Measurements from ENCODE around the gene SCN8A. TPM values are rescaled to one million over a fixed set of nuclear protein-coding genes. Genes with fewer than 3 reads are reported as not detected.
A peak's percentile ranks its signal among the peaks of the same experiment; 100 is the strongest.
"Not testable (repeated sequence)": the region's sequence is repeated elsewhere in the genome, so short reads cannot be mapped to it uniquely, and the experiment has no call there.

SCN8A gene
- 2.7 to 3.2 TPM (median 2.7 TPM) in 3 replicates for total RNA-seq

- Mint-ChIP-seq H3K27ac (no peak within 1 kb of the TSS), H3K36me3 (no peaks in the 10 kb centered on the region), H3K9me3 (no peaks in the 10 kb centered on the region), H3K27me3 (ENCODE audit: low read depth) (peaks cover 56% of the 10 kb centered on the region), H3K4me3 (peak within 1 kb of the TSS; percentile 78), H3K4me1 (peaks cover 14% of the 10 kb centered on the region)
- DNase-seq (ENCODE audit: low spot score in 2 of 2, unreplicated experiment in 2 of 2): peak; percentile 48 to 70
- no peak for TF ChIP-seq CTCF (IDR thresholded peaks at IDR 0.05; ENCODE audit: unreplicated experiment)
These were observed at the start of gene SCN8A for GRCh38 chr12:51591016-51591901. Gene SCN8A (plus strand): TSS chr12:51591233. CDS start chr12:51662818, 71,585 bp downstream.

- peaks cover 5% of the 10 kb centered on the region for H3K27me3 Mint-ChIP-seq (ENCODE audit: low read depth)
These were observed 44.9 kb upstream of the SCN8A start for GRCh38 chr12:51546097-51546496.

GRCh38 chr12:51547606-51548005, 43.4 kb upstream of the SCN8A start:
- Mint-ChIP-seq H3K27me3 (ENCODE audit: low read depth) (peaks cover 9% of the 10 kb centered on the region), H3K36me3 (no peaks in the 10 kb centered on the region), H3K27ac (no peak overlapping the region), H3K4me3 (no peak overlapping the region), H3K4me1 (no peaks in the 10 kb centered on the region), H3K9me3 (peaks cover 3% of the 10 kb centered on the region)
- DNase-seq (ENCODE audit: low spot score in 2 of 2, unreplicated experiment in 2 of 2): no peak
- TF ChIP-seq CTCF (IDR thresholded peaks at IDR 0.05; ENCODE audit: unreplicated experiment): no peak

More at GRCh38 chr12:51546097-51546496, 44.9 kb upstream of the SCN8A start:
- H3K36me3 Mint-ChIP-seq: no peaks in the 10 kb centered on the region
- no peak for TF ChIP-seq CTCF (IDR thresholded peaks at IDR 0.05; ENCODE audit: unreplicated experiment)
- H3K4me3 Mint-ChIP-seq: no peak overlapping the region
- no peaks in the 10 kb centered on the region for H3K4me1 Mint-ChIP-seq
- H3K27ac Mint-ChIP-seq: no peak overlapping the region
- DNase-seq (ENCODE audit: low spot score in 2 of 2, unreplicated experiment in 2 of 2): no peak
- H3K9me3 Mint-ChIP-seq: peaks cover 3% of the 10 kb centered on the region

GRCh38 chr12:51548241-51548640, 42.8 kb upstream of the SCN8A start:
- Mint-ChIP-seq H3K4me3 (no peak overlapping the region), H3K27ac (no peak overlapping the region)
- no peak for TF ChIP-seq CTCF (IDR thresholded peaks at IDR 0.05; ENCODE audit: unreplicated experiment)

GRCh38 chr12:51549637-51550036, 41.4 kb upstream of the SCN8A start:
- Mint-ChIP-seq H3K27me3 (ENCODE audit: low read depth) (peaks cover 4% of the 10 kb centered on the region), H3K36me3 (no peaks in the 10 kb centered on the region), H3K4me1 (no peaks in the 10 kb centered on the region), H3K9me3 (peaks cover 6% of the 10 kb centered on the region), H3K4me3 (no peak overlapping the region), H3K27ac (no peak overlapping the region)
- no peak for DNase-seq (ENCODE audit: low spot score in 2 of 2, unreplicated experiment in 2 of 2)
- TF ChIP-seq CTCF (IDR thresholded peaks at IDR 0.05; ENCODE audit: unreplicated experiment): no peak

More at GRCh38 chr12:51548241-51548640, 42.8 kb upstream of the SCN8A start:
- Mint-ChIP-seq H3K27me3 (ENCODE audit: low read depth) (peaks cover 9% of the 10 kb centered on the region), H3K36me3 (no peaks in the 10 kb centered on the region), H3K4me1 (no peaks in the 10 kb centered on the region), H3K9me3 (peaks cover 6% of the 10 kb centered on the region)
- DNase-seq (ENCODE audit: low spot score in 2 of 2, unreplicated experiment in 2 of 2): no peak

GRCh38 chr12:51568271-51569032, 22.6 kb upstream of the SCN8A start:
- H3K27me3 Mint-ChIP-seq (ENCODE audit: low read depth); H3K9me3 Mint-ChIP-seq; H3K4me3 Mint-ChIP-seq; H3K4me1 Mint-ChIP-seq; DNase-seq (ENCODE audit: low spot score in 2 of 2, unreplicated experiment in 2 of 2); H3K36me3 Mint-ChIP-seq; H3K27ac Mint-ChIP-seq: not testable (repeated sequence)
